ENCODE results near the gene MVB12B. TPM values are rescaled to one million over a fixed set of nuclear protein-coding genes. Genes with fewer than 3 reads are reported as not detected.

Gene MVB12B
- total RNA-seq, 1 experiment from 2014 or later = 5.7 TPM

- H3K27ac Mint-ChIP-seq = peak overlapping the region; percentile 6; the same call in 1 of the 2 replicates
- TF ChIP-seq ZNF232 (CRISPR knock-in tag; IDR thresholded peaks at IDR 0.05) (no peak), ZNF263 (CRISPR knock-in tag; IDR thresholded peaks at IDR 0.05; ENCODE audit: low read depth) (no peak), ZBTB43 (CRISPR knock-in tag; IDR thresholded peaks at IDR 0.05) (no peak), EMX1 (CRISPR knock-in tag; IDR thresholded peaks at IDR 0.05) (no peak), MYBL2 (CRISPR knock-in tag; IDR thresholded peaks at IDR 0.05) (no peak), ZBTB21 (CRISPR knock-in tag; IDR thresholded peaks at IDR 0.05; ENCODE audit: borderline replicate concordance) (no peak), E2F5 (CRISPR knock-in tag; IDR thresholded peaks at IDR 0.05) (no peak), FOXJ3 (CRISPR knock-in tag; IDR thresholded peaks at IDR 0.05; ENCODE audit: borderline replicate concordance) (no peak), ZNF138 (CRISPR knock-in tag; conservative IDR thresholded peaks at IDR 0.05) (no peak), PRRX2 (CRISPR knock-in tag; IDR thresholded peaks at IDR 0.05) (no peak), FOXK1 (CRISPR knock-in tag; IDR thresholded peaks at IDR 0.05) (no peak), NFYB (CRISPR knock-in tag; conservative IDR thresholded peaks at IDR 0.05; ENCODE audit: low read depth) (no peak), ZNF219 (CRISPR knock-in tag; IDR thresholded peaks at IDR 0.05; ENCODE audit: borderline replicate concordance) (no peak), ZNF396 (CRISPR knock-in tag; IDR thresholded peaks at IDR 0.05; ENCODE audit: borderline replicate concordance) (no peak), SMAD3 (CRISPR knock-in tag; IDR thresholded peaks at IDR 0.05; ENCODE audit: borderline replicate concordance) (no peak)
- TF ChIP-seq, protein P1, sequence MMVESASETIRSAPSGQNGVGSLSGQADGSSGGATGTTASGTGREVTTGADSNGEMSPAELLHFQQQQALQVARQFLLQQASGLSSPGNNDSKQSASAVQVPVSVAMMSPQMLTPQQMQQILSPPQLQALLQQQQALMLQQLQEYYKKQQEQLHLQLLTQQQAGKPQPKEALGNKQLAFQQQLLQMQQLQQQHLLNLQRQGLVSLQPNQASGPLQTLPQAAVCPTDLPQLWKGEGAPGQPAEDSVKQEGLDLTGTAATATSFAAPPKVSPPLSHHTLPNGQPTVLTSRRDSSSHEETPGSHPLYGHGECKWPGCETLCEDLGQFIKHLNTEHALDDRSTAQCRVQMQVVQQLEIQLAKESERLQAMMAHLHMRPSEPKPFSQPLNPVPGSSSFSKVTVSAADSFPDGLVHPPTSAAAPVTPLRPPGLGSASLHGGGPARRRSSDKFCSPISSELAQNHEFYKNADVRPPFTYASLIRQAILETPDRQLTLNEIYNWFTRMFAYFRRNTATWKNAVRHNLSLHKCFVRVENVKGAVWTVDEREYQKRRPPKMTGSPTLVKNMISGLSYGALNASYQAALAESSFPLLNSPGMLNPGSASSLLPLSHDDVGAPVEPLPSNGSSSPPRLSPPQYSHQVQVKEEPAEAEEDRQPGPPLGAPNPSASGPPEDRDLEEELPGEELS (CRISPR knock-in tag; IDR thresholded peaks at IDR 0.05) = no peak
- TF ChIP-seq, protein P2, sequence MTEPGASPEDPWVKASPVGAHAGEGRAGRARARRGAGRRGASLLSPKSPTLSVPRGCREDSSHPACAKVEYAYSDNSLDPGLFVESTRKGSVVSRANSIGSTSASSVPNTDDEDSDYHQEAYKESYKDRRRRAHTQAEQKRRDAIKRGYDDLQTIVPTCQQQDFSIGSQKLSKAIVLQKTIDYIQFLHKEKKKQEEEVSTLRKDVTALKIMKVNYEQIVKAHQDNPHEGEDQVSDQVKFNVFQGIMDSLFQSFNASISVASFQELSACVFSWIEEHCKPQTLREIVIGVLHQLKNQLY (CRISPR knock-in tag; IDR thresholded peaks at IDR 0.05) = no peak
- TF ChIP-seq, protein P3, sequence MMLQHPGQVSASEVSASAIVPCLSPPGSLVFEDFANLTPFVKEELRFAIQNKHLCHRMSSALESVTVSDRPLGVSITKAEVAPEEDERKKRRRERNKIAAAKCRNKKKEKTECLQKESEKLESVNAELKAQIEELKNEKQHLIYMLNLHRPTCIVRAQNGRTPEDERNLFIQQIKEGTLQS (CRISPR knock-in tag; conservative IDR thresholded peaks at IDR 0.05) = no peak
- H3K9me3 Mint-ChIP-seq = no peaks in the 10 kb centered on the region
- no peaks in the 10 kb centered on the region for H3K36me3 Mint-ChIP-seq
- ATAC-seq = no peak
- no peaks in the 10 kb centered on the region for H3K27me3 Mint-ChIP-seq (ENCODE audit: low read depth)
- POLR2A ChIA-PET = no interaction called here
- DNase-seq (ENCODE audit: low spot score) = no peak
- H3K4me3 Mint-ChIP-seq = no peak overlapping the region
- CTCF ChIA-PET = no interaction called here
- H3K4me1 Mint-ChIP-seq = peaks cover 25% of the 10 kb centered on the region
These were observed 66.2 kb downstream of the MVB12B start for GRCh38 chr9:126392662-126393371.

GRCh38 chr9:126393876-126394275 lies 67.2 kb downstream of the MVB12B start:
- peaks cover 31% of the 10 kb centered on the region for H3K4me1 Mint-ChIP-seq
- no peaks in the 10 kb centered on the region for H3K9me3 Mint-ChIP-seq
- ChIA-PET CTCF (interaction anchor here (1.4 kb wide), 1 partner anchor 89 kb away, joined by 4 read pairs; no protein-coding TSS in a partner anchor), POLR2A (no interaction called here)
- no peaks in the 10 kb centered on the region for H3K36me3 Mint-ChIP-seq
- no peaks in the 10 kb centered on the region for H3K27me3 Mint-ChIP-seq (ENCODE audit: low read depth)
- no peak overlapping the region for H3K4me3 Mint-ChIP-seq
- ATAC-seq (no peak), DNase-seq (ENCODE audit: low spot score) (no peak)
- no peak overlapping the region for H3K27ac Mint-ChIP-seq
- TF ChIP-seq SOX15 (CRISPR knock-in tag; IDR thresholded peaks at IDR 0.05) = no peak
- TF ChIP-seq HMGA2 (CRISPR knock-in tag; IDR thresholded peaks at IDR 0.05) = no peak
- TF ChIP-seq ELF4 (CRISPR knock-in tag; IDR thresholded peaks at IDR 0.05; ENCODE audit: low read depth) = no peak
- no peak for TF ChIP-seq ZNF671 (CRISPR knock-in tag; IDR thresholded peaks at IDR 0.05)
- TF ChIP-seq RORB (CRISPR knock-in tag; IDR thresholded peaks at IDR 0.05) = no peak
- TF ChIP-seq, protein P4, sequence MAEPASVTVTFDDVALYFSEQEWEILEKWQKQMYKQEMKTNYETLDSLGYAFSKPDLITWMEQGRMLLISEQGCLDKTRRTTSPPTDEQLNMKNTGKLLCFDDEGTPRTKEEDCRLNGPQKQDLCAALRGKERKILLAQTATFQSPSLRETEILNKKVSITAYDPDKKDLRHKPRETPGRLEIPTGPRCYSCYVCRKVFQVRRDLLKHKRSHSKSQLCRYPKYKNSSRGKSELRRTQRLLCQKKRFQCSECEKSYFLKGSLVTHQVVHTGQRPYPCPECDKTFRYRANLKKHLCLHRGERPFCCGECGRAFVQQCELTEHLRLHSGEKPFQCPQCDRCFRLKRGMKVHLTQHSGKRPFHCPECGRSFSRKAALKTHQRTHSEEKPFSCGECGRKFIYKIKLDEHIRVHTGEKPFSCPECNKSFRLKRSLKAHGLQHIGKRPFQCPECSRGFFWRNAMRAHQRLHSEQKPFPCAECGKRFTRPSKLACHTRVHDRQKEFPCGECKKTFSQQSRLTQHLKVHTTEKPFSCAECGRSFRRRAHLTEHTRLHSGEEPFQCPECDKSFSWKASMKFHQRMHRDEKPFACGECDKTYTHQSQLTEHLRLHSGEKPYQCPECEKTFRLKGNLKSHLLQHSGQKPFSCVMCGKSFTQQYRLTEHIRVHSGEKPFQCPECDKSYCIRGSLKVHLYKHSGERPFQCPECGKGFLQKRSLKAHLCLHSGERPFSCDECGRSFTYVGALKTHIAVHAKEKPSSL (CRISPR knock-in tag; conservative IDR thresholded peaks at IDR 0.05) = no peak
- TF ChIP-seq, protein P5, sequence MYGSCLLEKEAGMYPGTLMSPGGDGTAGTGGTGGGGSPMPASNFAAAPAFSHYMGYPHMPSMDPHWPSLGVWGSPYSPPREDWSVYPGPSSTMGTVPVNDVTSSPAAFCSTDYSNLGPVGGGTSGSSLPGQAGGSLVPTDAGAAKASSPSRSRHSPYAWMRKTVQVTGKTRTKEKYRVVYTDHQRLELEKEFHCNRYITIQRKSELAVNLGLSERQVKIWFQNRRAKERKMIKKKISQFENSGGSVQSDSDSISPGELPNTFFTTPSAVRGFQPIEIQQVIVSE (CRISPR knock-in tag; IDR thresholded peaks at IDR 0.05; ENCODE audit: borderline replicate concordance) = no peak
- no peak for TF ChIP-seq SMAD3 (CRISPR knock-in tag; IDR thresholded peaks at IDR 0.05; ENCODE audit: borderline replicate concordance)
- no peak for TF ChIP-seq ZNF317 (CRISPR knock-in tag; IDR thresholded peaks at IDR 0.05; ENCODE audit: borderline replicate concordance, low read depth)
- TF ChIP-seq TEAD1 (CRISPR knock-in tag; IDR thresholded peaks at IDR 0.05) = no peak
- no peak for TF ChIP-seq FOXJ3 (CRISPR knock-in tag; IDR thresholded peaks at IDR 0.05; ENCODE audit: borderline replicate concordance)
- TF ChIP-seq TP53 (CRISPR knock-in tag; IDR thresholded peaks at IDR 0.05) = no peak
- no peak for TF ChIP-seq ESRRA (CRISPR knock-in tag; IDR thresholded peaks at IDR 0.05; ENCODE audit: borderline replicate concordance)
- TF ChIP-seq ZBTB21 (CRISPR knock-in tag; IDR thresholded peaks at IDR 0.05; ENCODE audit: borderline replicate concordance) = no peak

All from WTC11 (cell line).